H1 (cell line): ENCODE results near the gene WDR38. TPM values are rescaled to one million over a fixed set of nuclear protein-coding genes. Genes with fewer than 3 reads are reported as not detected.

Source experiments
- TAF7 ChIP-seq: optimal IDR thresholded peaks from 2 replicates; pipeline ENCODE3; 2011; ENCODE audit warnings: low read depth, mild to moderate bottlenecking, inconsistent platforms, low read length, moderate library complexity, borderline replicate concordance
- polyA plus RNA-seq, 7 experiments: library from polyadenylated mRNA; depleted of rRNA in 3 of 7; stranded (reverse) in 5 of 7; unstranded in 2 of 7; fragments of >200 nt in 5 of 7; fragments of 200-250 nt in 2 of 7; gene quantifications; 1 replicate in 5 of 7; 2 replicates in 1 of 7; 4 replicates in 1 of 7; pipeline versions ENCODE4 v1.2.1 to v1.2.3, GENCODE V29; 2011 to 2013; ENCODE audit warnings: missing spikeins in 2 of 7, mixed read lengths in 2 of 7
- total RNA-seq: library from RNA; stranded (reverse); fragmentation: NEBNext Ultra II Directional; extraction: Animal tissue kit (Norgen Biotek cat#: 25700); gene quantifications from 2 replicates; pipeline ENCODE4 v1.2.1, GENCODE V29; 2021
- TF ChIP-seq, protein P1 (sequence below): fragments of 300-600 bp; sonication (generic); IDR thresholded peaks from 2 replicates; pipeline ENCODE4 v1.7.1; 2012; ENCODE audit warnings: low read length, moderate library complexity, mild to moderate bottlenecking, inconsistent platforms; ENCODE audit not compliant: insufficient replicate concordance

WDR38 gene
- total and polyA plus RNA-seq, 2 of the 8 experiments (the other 6 are each of a cell fraction or from before 2014, with no cell fraction given): not detected

DNA sequence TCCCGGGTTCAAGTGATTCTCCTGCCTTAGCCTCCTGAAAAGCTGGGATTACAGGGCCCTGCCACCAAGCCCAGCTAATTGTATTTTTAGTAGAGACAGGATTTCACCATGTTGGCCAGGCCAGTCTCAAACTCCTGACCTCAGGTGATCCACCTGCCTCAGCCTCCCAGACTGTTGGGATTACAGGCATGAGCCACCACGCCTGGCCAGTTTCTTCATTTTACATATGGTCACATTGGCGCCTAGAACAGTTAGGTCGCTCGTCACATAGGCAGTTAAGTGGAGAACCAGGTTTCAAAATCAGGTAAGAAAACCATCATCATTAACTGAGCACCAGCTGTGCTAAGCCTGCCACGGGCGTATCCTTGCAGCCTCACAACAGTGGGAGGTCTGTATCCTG, 40.2 kb upstream of the WDR38 start (continued):
- TF ChIP-seq, protein P1, sequence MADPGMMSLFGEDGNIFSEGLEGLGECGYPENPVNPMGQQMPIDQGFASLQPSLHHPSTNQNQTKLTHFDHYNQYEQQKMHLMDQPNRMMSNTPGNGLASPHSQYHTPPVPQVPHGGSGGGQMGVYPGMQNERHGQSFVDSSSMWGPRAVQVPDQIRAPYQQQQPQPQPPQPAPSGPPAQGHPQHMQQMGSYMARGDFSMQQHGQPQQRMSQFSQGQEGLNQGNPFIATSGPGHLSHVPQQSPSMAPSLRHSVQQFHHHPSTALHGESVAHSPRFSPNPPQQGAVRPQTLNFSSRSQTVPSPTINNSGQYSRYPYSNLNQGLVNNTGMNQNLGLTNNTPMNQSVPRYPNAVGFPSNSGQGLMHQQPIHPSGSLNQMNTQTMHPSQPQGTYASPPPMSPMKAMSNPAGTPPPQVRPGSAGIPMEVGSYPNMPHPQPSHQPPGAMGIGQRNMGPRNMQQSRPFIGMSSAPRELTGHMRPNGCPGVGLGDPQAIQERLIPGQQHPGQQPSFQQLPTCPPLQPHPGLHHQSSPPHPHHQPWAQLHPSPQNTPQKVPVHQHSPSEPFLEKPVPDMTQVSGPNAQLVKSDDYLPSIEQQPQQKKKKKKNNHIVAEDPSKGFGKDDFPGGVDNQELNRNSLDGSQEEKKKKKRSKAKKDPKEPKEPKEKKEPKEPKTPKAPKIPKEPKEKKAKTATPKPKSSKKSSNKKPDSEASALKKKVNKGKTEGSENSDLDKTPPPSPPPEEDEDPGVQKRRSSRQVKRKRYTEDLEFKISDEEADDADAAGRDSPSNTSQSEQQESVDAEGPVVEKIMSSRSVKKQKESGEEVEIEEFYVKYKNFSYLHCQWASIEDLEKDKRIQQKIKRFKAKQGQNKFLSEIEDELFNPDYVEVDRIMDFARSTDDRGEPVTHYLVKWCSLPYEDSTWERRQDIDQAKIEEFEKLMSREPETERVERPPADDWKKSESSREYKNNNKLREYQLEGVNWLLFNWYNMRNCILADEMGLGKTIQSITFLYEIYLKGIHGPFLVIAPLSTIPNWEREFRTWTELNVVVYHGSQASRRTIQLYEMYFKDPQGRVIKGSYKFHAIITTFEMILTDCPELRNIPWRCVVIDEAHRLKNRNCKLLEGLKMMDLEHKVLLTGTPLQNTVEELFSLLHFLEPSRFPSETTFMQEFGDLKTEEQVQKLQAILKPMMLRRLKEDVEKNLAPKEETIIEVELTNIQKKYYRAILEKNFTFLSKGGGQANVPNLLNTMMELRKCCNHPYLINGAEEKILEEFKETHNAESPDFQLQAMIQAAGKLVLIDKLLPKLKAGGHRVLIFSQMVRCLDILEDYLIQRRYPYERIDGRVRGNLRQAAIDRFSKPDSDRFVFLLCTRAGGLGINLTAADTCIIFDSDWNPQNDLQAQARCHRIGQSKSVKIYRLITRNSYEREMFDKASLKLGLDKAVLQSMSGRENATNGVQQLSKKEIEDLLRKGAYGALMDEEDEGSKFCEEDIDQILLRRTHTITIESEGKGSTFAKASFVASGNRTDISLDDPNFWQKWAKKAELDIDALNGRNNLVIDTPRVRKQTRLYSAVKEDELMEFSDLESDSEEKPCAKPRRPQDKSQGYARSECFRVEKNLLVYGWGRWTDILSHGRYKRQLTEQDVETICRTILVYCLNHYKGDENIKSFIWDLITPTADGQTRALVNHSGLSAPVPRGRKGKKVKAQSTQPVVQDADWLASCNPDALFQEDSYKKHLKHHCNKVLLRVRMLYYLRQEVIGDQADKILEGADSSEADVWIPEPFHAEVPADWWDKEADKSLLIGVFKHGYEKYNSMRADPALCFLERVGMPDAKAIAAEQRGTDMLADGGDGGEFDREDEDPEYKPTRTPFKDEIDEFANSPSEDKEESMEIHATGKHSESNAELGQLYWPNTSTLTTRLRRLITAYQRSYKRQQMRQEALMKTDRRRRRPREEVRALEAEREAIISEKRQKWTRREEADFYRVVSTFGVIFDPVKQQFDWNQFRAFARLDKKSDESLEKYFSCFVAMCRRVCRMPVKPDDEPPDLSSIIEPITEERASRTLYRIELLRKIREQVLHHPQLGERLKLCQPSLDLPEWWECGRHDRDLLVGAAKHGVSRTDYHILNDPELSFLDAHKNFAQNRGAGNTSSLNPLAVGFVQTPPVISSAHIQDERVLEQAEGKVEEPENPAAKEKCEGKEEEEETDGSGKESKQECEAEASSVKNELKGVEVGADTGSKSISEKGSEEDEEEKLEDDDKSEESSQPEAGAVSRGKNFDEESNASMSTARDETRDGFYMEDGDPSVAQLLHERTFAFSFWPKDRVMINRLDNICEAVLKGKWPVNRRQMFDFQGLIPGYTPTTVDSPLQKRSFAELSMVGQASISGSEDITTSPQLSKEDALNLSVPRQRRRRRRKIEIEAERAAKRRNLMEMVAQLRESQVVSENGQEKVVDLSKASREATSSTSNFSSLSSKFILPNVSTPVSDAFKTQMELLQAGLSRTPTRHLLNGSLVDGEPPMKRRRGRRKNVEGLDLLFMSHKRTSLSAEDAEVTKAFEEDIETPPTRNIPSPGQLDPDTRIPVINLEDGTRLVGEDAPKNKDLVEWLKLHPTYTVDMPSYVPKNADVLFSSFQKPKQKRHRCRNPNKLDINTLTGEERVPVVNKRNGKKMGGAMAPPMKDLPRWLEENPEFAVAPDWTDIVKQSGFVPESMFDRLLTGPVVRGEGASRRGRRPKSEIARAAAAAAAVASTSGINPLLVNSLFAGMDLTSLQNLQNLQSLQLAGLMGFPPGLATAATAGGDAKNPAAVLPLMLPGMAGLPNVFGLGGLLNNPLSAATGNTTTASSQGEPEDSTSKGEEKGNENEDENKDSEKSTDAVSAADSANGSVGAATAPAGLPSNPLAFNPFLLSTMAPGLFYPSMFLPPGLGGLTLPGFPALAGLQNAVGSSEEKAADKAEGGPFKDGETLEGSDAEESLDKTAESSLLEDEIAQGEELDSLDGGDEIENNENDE: no peak
- no peak for TF ChIP-seq TAF7
- TF ChIP-seq, all 59 proteins: peak for 0
